Panc1 (cell line): ENCODE data around the gene NOTUM.

Experiments
- CTCF ChIP-seq: fragments of 450-650 bp; IDR thresholded peaks from 2 replicates; pipeline ENCODE4 v1.5.1; 2017; ENCODE audit warnings: mild to moderate bottlenecking
- TCF7L2 ChIP-seq: IDR thresholded peaks from 2 replicates; pipeline ENCODE4 v1.6.1; 2011; ENCODE audit warnings: mild to moderate bottlenecking, low read depth, low read length, inconsistent platforms

GRCh38 chr17:81903415-81903831 is 57.6 kb downstream of the NOTUM start:
- TF ChIP-seq CTCF, result no peak
- no peak for TF ChIP-seq TCF7L2
